ENCODE data around the gene NIPA2.
A peak's percentile ranks its signal among the peaks of the same experiment; 100 is the strongest.

NIPA2 gene

DNA sequence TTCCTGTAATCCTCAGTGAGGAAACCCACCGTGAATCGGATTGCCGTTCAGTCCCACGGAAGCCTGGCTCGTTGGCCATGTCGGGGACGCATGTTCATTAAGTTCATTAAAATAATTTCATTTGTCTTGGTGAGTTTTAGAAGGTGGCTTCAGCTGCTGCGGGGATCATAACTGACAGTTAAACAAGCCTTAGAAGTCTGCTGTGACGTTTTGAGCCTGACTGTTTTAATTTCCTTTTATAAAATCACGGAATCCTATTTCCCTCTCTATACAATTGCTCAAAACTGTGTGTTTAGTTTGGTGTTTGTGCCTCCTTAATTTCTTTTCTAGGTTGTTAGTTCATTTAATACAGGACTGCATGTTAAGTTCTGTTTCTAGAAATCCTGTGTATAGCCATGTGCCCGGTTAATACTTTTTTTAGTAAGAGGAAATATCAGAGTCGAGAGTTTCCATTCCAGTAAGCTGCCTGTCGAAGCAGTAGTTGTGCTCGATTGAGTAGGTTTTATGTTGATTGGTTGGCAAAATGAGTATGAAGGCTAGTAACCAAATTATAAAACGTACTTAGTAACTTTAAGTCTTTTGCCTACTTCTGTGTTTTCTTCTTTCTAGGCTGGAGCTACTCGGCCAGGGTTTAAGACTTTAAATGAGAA is 705 bp downstream of the NIPA2 start:
- DNase-seq (ENCODE audit: low read depth) = peak; percentile 31
- TF ChIP-seq, protein P1, sequence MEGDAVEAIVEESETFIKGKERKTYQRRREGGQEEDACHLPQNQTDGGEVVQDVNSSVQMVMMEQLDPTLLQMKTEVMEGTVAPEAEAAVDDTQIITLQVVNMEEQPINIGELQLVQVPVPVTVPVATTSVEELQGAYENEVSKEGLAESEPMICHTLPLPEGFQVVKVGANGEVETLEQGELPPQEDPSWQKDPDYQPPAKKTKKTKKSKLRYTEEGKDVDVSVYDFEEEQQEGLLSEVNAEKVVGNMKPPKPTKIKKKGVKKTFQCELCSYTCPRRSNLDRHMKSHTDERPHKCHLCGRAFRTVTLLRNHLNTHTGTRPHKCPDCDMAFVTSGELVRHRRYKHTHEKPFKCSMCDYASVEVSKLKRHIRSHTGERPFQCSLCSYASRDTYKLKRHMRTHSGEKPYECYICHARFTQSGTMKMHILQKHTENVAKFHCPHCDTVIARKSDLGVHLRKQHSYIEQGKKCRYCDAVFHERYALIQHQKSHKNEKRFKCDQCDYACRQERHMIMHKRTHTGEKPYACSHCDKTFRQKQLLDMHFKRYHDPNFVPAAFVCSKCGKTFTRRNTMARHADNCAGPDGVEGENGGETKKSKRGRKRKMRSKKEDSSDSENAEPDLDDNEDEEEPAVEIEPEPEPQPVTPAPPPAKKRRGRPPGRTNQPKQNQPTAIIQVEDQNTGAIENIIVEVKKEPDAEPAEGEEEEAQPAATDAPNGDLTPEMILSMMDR (conservative IDR thresholded peaks at IDR 0.05; ENCODE audit: low read depth, low read length) = no peak
- H3K4me3 ChIP-seq (ENCODE audit: low read depth, low read length) = peak overlapping the region; percentile 87

DNA sequence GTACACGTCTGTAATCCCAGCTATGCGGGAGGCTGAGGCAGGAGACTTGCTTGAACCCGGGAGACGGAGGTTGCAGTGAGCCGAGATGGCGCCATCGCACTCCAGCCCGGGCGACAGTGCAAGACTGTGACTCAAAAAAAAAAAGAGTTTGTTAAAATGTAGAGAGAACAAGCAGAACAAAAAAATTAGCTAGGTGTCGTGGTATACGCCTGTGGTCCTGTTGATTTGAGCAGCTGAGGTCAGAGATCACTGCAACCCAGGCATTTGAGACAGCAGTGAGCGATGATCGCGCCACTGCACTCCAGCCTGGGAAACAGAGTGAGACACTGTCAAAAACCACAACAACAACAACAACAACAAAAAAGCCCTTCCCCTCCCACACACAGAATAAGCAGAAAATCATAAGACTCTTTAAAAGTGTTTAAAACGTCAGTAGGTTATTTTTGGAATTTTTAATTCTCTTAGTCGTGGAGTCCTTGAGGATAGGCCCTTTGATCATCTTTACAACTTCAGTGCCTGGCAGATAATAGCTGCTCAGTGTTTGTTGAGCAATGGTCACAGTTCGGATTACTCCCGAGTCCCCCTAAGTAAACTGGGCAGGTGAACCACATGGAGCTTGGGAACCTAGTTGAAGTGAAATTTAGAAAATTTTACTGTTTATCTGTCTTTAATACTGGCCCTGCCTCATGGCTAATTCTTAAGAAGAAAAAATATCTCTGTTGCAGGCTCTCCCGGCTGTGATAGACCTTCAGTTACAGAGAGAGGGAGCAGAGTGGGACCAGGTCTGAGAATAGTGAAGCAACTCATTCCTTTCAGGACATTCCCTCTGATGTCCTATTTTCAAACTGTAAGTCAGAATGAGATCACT is 6.2 kb downstream of the NIPA2 start:
- no peak overlapping the region for H3K4me3 ChIP-seq (ENCODE audit: low read depth, low read length)
- DNase-seq (ENCODE audit: low read depth) = no peak
- TF ChIP-seq, protein P1 (conservative IDR thresholded peaks at IDR 0.05; ENCODE audit: low read depth, low read length) = no peak

DNA sequence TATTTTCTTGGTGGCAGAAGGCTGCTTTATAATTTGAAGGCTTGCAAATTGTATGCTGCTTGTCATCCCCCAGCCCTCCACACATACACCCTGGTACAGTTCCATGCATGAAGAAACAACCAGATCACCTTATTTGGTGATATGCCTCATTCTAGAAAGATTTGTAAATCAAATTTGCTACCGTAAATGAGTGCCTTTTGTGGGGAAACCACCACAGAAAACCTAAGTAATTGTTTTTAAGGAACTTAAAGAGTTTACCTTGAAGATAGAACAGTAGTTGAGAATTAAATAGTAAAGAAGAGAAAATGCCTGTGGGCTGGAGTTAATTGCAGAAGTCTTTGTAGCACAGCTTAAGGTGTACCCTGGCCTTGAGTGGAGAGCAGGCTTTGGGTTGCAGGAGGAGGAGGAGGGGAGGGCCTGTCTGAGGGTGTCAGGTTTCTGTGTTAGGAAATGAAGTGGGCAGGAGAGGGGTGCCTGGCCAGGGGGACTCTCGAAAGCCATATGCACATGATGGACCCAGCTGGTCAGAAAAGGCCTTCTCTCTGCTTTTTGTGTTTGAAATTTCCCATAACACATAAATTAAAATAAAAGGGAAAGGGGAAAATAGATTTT is 6.9 kb downstream of the NIPA2 start:
- TF ChIP-seq, protein P1 (conservative IDR thresholded peaks at IDR 0.05; ENCODE audit: low read depth, low read length) = no peak
- H3K4me3 ChIP-seq (ENCODE audit: low read depth, low read length) = no peak overlapping the region
- peak; percentile 63 for DNase-seq (ENCODE audit: low read depth)

DNA sequence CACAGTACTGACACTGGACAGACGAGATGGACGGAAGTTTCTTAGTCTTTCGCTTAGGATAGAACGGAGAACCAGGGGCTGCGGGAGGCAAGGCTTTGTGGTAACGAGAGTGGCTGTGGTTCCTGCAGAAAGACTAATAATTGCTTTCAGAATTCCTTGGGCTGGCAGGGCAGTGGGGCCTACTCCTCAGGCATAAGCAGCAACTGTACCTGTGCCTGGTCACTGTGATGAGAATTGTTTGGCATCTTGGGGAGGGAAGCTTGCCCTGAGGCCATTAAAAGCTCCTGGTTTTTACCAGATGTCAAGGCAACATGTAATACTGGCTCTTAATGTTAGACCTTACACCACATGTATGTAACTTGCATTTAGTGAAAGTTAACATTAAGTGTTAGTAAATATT is 7.6 kb downstream of the NIPA2 start:
- no peak for DNase-seq (ENCODE audit: low read depth)
- H3K4me3 ChIP-seq (ENCODE audit: low read depth, low read length) = no peak overlapping the region
- TF ChIP-seq, protein P1 (conservative IDR thresholded peaks at IDR 0.05; ENCODE audit: low read depth, low read length) = no peak

DNA sequence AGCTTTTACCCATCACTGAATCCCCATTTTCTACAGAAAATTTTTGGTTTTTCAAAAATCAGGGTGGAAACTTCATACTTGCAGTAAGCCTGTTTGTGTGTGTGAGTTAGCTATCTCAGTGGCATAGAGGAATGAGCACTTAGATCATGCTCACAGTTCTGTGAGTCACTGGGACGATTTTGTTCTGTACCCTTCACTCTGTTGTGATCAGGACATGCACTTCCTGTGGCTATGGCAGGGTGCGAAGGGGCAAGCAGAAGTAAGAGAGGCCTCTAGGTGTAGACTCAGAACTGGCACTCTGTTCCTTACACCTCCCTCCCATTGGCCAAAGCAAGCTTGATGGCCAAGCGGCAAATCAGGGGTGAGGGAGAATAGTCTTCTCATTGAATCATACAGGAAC is 11.6 kb downstream of the NIPA2 start:
- TF ChIP-seq, protein P1 (conservative IDR thresholded peaks at IDR 0.05; ENCODE audit: low read depth, low read length) = no peak
- DNase-seq (ENCODE audit: low read depth) = peak; percentile 54
- no peak overlapping the region for H3K4me3 ChIP-seq (ENCODE audit: low read depth, low read length)

DNA sequence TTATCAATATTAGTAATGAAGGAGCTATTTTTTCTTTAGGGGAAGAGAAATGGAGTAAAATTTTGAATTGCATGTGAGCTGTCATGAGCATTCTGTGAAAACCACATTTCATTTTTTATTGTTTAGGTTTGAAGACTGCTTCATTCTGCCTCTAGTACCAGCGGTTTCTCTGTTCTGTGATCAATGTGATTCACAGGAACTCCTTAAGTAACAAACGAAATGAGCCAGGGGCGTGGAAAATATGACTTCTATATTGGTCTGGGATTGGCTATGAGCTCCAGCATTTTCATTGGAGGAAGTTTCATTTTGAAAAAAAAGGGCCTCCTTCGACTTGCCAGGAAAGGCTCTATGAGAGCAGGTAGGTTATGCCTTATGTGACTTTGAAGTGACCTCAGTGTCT is 13.0 kb downstream of the NIPA2 start:
- TF ChIP-seq, protein P1 (conservative IDR thresholded peaks at IDR 0.05; ENCODE audit: low read depth, low read length) = no peak
- no peak for DNase-seq (ENCODE audit: low read depth)
- H3K4me3 ChIP-seq (ENCODE audit: low read depth, low read length) = no peak overlapping the region
